Tibial nerve (tissue), 4 donors: ENCODE measurements around the gene DGKI. TPM values are rescaled to one million over a fixed set of nuclear protein-coding genes. Genes with fewer than 3 reads are reported as not detected.

Experiments used
- DNase-seq, 2 donors: peaks; one replicate each; pipeline ENCODE4 v3.0.0-alpha.2; 2019; ENCODE audit warnings: low spot score in 2 of 2
- H3K27ac ChIP-seq, 4 donors: fragments of 200-600 bp; sonication (generic) in 3 of 4; one replicate each; pipeline ENCODE4 v1.5.1; 2017 to 2019; ENCODE audit warnings: mild to moderate bottlenecking in 1 of 4
- H3K27me3 ChIP-seq, 2 donors: fragments of 200-600 bp; sonication (generic) in 1 of 2; one replicate each; pipeline versions ENCODE4 v1.5.1 to v1.6.0; 2017 to 2019
- H3K36me3 ChIP-seq, 3 donors: fragments of 200-600 bp; sonication (generic); one replicate each; pipeline ENCODE4 v1.5.1; 2018 to 2019
- H3K4me1 ChIP-seq, 4 donors: fragments of 200-600 bp; sonication (generic) in 3 of 4; one replicate each; pipeline ENCODE4 v1.5.1; 2017 to 2019
- H3K4me3 ChIP-seq, 4 donors: fragments of 200-600 bp; sonication (generic) in 3 of 4; one replicate each; pipeline ENCODE4 v1.5.1; 2017 to 2019; ENCODE audit warnings: mild to moderate bottlenecking in 1 of 4, moderate library complexity in 1 of 4
- H3K9me3 ChIP-seq, 4 donors: fragments of 200-600 bp; sonication (generic) in 3 of 4; one replicate each; pipeline ENCODE4 v1.5.1; 2017 to 2019
- CTCF ChIP-seq, 5 experiments: fragments of 200-600 bp in 3 of 5; fragments of 450-650 bp in 2 of 5; sonication (generic) in 3 of 5; IDR thresholded peaks; one replicate each; pipeline ENCODE4 v1.5.1; 2016 to 2019; ENCODE audit warnings: antibody characterized with exemption in 5 of 5, mild to moderate bottlenecking in 3 of 5, moderate library complexity in 2 of 5
- EP300 ChIP-seq, 2 donors: sonication (generic); formaldehyde crosslinking; IDR thresholded peaks; one replicate each; pipeline ENCODE4 v1.6.1; 2017; ENCODE audit warnings: antibody characterized with exemption in 2 of 2, mild to moderate bottlenecking in 1 of 2
- POLR2A ChIP-seq, 2 donors: fragments of 450-650 bp; IDR thresholded peaks; one replicate each; pipeline ENCODE4 v1.6.1; 2017; ENCODE audit warnings: antibody characterized with exemption in 2 of 2, mild to moderate bottlenecking in 2 of 2, moderate library complexity in 2 of 2
- WGBS, 2 donors: methylation state at CpG; one replicate each; pipeline ENCODE4 v1.1.5; 2018; 5-methylcytosine and 5-hydroxymethylcytosine counted together
- total RNA-seq, 4 donors: library from RNA; depleted of rRNA; stranded (reverse); fragments of >200 nt; gene quantifications; one replicate each; pipeline ENCODE4 v1.1.0, GENCODE V29; 2016

The DGKI gene
- total RNA-seq, 4 donors from 2014 or later = 0.21 to 2.7 (median 1.7) TPM

GRCh38 chr7:137535579-137535978 lies 311.2 kb downstream of the DGKI start:
- no peak for DNase-seq
- Histone ChIP-seq H3K4me1 (no peaks in the 10 kb centered on the region), H3K36me3 (no peaks in the 10 kb centered on the region), H3K27ac (no peak overlapping the region), H3K4me3 (no peak overlapping the region), H3K9me3 (no peaks in the 10 kb centered on the region), H3K27me3 (no peaks in the 10 kb centered on the region)
- TF ChIP-seq EP300 (IDR thresholded peaks at IDR 0.05) (no peak), CTCF (IDR thresholded peaks at IDR 0.05) (no peak), POLR2A (IDR thresholded peaks at IDR 0.05) (no peak)
- WGBS, 2 donors = 76 to 80% methylated on average over 6 of the region's 6 CpGs

- H3K27ac ChIP-seq = no peak overlapping the region
- H3K4me3 ChIP-seq = no peak overlapping the region
- TF ChIP-seq CTCF (IDR thresholded peaks at IDR 0.05) (no peak), EP300 (IDR thresholded peaks at IDR 0.05) (no peak), POLR2A (IDR thresholded peaks at IDR 0.05) (no peak)
- WGBS, 2 donors = 94 to 96% methylated on average over 4 of the region's 4 CpGs
- no peak for DNase-seq
- no peaks in the 10 kb centered on the region for H3K9me3 ChIP-seq
- no peaks in the 10 kb centered on the region for H3K27me3 ChIP-seq
- H3K36me3 ChIP-seq = no peaks in the 10 kb centered on the region
- no peaks in the 10 kb centered on the region for H3K4me1 ChIP-seq
Observed at GRCh38 chr7:137531671-137532070, 315.1 kb downstream of the DGKI start.

- H3K27ac ChIP-seq = no peak overlapping the region
- no peak for DNase-seq
- 69 to 70% methylated on average over 2 of the region's 2 CpGs for WGBS, 2 donors
- no peaks in the 10 kb centered on the region for H3K4me1 ChIP-seq
- TF ChIP-seq POLR2A (IDR thresholded peaks at IDR 0.05) (no peak), EP300 (IDR thresholded peaks at IDR 0.05) (no peak), CTCF (IDR thresholded peaks at IDR 0.05) (no peak)
- no peaks in the 10 kb centered on the region for H3K27me3 ChIP-seq
- H3K36me3 ChIP-seq = no peaks in the 10 kb centered on the region
- no peaks in the 10 kb centered on the region for H3K9me3 ChIP-seq
- no peak overlapping the region for H3K4me3 ChIP-seq
Observed at GRCh38 chr7:137527634-137528033, 319.1 kb downstream of the DGKI start.

GRCh38 chr7:137523171-137523570 lies 323.6 kb downstream of the DGKI start:
- H3K27ac ChIP-seq = no peak overlapping the region
- no peak for DNase-seq
- no peaks in the 10 kb centered on the region for H3K4me1 ChIP-seq
- no peaks in the 10 kb centered on the region for H3K27me3 ChIP-seq
- H3K9me3 ChIP-seq = no peaks in the 10 kb centered on the region
- TF ChIP-seq POLR2A (IDR thresholded peaks at IDR 0.05) (no peak), CTCF (IDR thresholded peaks at IDR 0.05) (no peak), EP300 (IDR thresholded peaks at IDR 0.05) (no peak)
- H3K36me3 ChIP-seq = no peaks in the 10 kb centered on the region
- no peak overlapping the region for H3K4me3 ChIP-seq

GRCh38 chr7:137521451-137521850 lies 325.3 kb downstream of the DGKI start:
- Histone ChIP-seq H3K27me3 (no peaks in the 10 kb centered on the region), H3K9me3 (no peaks in the 10 kb centered on the region), H3K36me3 (no peaks in the 10 kb centered on the region), H3K4me1 (no peaks in the 10 kb centered on the region), H3K27ac (no peak overlapping the region), H3K4me3 (no peak overlapping the region)
- no peak for DNase-seq
- no peak for TF ChIP-seq CTCF (IDR thresholded peaks at IDR 0.05)
- TF ChIP-seq EP300 (IDR thresholded peaks at IDR 0.05) = no peak
- TF ChIP-seq POLR2A (IDR thresholded peaks at IDR 0.05) = no peak
- 92 to 94% methylated on average over 5 of the region's 5 CpGs for WGBS, 2 donors
